Gastroesophageal sphincter (tissue), 3 donors: ENCODE data around the gene KLHL22.

ENCODE experiments used
- POLR2A ChIP-seq, 2 donors: fragments of 450-650 bp; IDR thresholded peaks; one replicate each; pipeline ENCODE4 v1.6.1; 2017; ENCODE audit warnings: antibody characterized with exemption in 2 of 2, mild to moderate bottlenecking in 2 of 2, moderate library complexity in 1 of 2
- POLR2AphosphoS5 ChIP-seq: sonication (generic); formaldehyde crosslinking; IDR thresholded peaks from one replicate; pipeline ENCODE4 v1.6.1; 2017; ENCODE audit warnings: antibody characterized with exemption
- TF ChIP-seq, protein P1 (sequence below), 4 experiments: fragments of 200-600 bp in 2 of 4; fragments of 450-650 bp in 2 of 4; sonication (generic) in 1 of 4; IDR thresholded peaks; one replicate each; pipeline ENCODE4 v1.5.1; 2017 to 2019; ENCODE audit warnings: antibody characterized with exemption in 4 of 4, mild to moderate bottlenecking in 2 of 4, moderate library complexity in 2 of 4

DNA sequence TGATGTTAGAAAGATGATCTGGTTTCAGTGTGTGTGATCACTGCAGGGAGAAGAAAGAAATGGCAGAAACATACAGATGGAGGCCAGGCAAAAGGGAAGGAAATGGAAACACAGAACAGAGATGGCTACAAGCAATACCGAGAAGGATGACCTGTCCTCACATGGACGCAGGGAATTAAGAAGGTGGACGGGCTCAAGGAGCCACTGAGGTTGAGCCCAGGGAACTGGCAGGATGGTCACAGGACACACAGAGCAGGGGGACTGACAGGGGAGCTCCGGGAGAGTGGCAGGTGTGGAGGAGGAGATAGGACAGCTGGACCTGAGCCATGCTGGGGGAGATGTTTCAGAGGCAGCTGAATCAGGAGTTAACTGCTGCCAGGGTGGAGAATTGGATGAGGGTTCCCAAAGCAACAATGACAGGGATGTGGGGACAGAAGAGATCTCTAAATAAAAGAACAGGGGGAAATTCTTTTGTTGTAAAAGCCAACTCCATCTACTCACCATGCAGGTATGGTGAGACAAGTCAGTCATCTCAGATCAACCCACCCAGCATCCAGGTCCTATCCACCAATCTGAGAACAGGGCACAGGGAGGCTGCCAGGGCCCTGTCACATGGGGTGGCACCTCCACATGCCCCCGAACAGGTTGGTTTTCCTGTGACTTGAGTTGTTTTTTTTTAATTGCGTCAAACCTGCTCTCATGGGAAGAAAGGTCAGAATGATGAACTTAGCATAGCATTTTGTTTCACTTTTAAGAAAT, 26.3 kb downstream of the KLHL22 start:
- TF ChIP-seq, protein P1, sequence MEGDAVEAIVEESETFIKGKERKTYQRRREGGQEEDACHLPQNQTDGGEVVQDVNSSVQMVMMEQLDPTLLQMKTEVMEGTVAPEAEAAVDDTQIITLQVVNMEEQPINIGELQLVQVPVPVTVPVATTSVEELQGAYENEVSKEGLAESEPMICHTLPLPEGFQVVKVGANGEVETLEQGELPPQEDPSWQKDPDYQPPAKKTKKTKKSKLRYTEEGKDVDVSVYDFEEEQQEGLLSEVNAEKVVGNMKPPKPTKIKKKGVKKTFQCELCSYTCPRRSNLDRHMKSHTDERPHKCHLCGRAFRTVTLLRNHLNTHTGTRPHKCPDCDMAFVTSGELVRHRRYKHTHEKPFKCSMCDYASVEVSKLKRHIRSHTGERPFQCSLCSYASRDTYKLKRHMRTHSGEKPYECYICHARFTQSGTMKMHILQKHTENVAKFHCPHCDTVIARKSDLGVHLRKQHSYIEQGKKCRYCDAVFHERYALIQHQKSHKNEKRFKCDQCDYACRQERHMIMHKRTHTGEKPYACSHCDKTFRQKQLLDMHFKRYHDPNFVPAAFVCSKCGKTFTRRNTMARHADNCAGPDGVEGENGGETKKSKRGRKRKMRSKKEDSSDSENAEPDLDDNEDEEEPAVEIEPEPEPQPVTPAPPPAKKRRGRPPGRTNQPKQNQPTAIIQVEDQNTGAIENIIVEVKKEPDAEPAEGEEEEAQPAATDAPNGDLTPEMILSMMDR (IDR thresholded peaks at IDR 0.05) = no peak
- TF ChIP-seq POLR2A (IDR thresholded peaks at IDR 0.05) (no peak), POLR2AphosphoS5 (no peak)
